Prostate gland (tissue), 2 donors: ENCODE measurements around the gene ACSS1.

ENCODE experiments used
- POLR2A ChIP-seq: fragments of 450-650 bp; IDR thresholded peaks from one replicate; pipeline ENCODE4 v1.6.1; 2016; ENCODE audit warnings: antibody characterized with exemption, mild to moderate bottlenecking
- POLR2AphosphoS5 ChIP-seq: sonication (generic); formaldehyde crosslinking; IDR thresholded peaks from one replicate; pipeline ENCODE4 v1.6.1; 2017; ENCODE audit warnings: antibody characterized with exemption
- TF ChIP-seq, protein P1 (sequence below), 4 experiments: fragments of 200-600 bp in 2 of 4; fragments of 450-650 bp in 2 of 4; sonication (generic) in 2 of 4; IDR thresholded peaks; 1 replicate in 3 of 4; 2 replicates in 1 of 4; pipeline ENCODE4 v1.5.1; 2016 to 2019; ENCODE audit warnings: antibody characterized with exemption in 4 of 4, mild to moderate bottlenecking in 2 of 4, moderate library complexity in 2 of 4

DNA sequence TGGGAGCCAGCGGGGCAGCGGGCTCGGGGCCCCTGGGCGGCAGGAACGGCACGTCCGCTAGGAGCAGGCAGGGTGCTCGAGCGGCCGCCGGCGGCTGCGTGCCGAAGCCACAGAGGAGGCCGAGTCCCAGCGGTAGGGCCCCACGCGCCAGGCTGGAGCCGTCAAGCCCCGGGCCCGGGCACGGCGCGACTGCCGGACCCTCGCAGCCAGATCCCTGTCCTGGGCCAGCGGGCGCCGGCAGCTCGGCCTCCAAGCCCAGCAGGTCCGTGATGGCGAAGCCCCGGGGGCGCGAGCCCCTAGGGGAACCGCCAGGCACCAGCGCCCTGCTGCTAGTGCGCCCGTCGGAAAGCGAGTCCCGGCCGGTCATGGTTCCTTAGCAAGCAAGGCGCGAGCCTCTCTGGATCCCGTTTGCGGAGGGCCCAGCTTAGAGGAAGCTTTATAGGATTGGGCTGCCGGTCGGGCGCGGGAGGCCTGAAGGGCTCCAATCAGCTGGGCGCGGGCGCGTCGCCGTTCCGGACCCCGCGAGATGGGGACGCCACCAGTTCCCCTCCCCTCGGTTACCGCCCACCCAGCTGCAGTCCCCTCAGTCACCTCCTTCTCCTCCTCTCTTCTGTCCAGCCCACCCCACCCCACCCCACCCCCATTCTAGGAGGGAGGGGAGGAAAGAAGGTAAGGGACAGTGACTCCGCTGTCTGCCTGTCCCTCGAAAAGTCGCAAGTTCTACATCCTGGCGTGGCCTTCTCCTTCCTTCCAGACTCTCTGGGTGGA lies 24.0 kb upstream of the ACSS1 start, which contains the start of gene VSX1:
- TF ChIP-seq, protein P1, sequence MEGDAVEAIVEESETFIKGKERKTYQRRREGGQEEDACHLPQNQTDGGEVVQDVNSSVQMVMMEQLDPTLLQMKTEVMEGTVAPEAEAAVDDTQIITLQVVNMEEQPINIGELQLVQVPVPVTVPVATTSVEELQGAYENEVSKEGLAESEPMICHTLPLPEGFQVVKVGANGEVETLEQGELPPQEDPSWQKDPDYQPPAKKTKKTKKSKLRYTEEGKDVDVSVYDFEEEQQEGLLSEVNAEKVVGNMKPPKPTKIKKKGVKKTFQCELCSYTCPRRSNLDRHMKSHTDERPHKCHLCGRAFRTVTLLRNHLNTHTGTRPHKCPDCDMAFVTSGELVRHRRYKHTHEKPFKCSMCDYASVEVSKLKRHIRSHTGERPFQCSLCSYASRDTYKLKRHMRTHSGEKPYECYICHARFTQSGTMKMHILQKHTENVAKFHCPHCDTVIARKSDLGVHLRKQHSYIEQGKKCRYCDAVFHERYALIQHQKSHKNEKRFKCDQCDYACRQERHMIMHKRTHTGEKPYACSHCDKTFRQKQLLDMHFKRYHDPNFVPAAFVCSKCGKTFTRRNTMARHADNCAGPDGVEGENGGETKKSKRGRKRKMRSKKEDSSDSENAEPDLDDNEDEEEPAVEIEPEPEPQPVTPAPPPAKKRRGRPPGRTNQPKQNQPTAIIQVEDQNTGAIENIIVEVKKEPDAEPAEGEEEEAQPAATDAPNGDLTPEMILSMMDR (IDR thresholded peaks at IDR 0.05) = no peak
- TF ChIP-seq POLR2AphosphoS5 (no peak), POLR2A (no peak)
